Activated T-helper 2 cell treated with anti-CD3 and anti-CD28 coated beads, Interferon-gamma antibody, Interleukin-2, Interleukin-4, amounts not matched to agents 10 μg/mL and 5 μg/mL and 100 μg/mL, durations not matched to agents 14 hours and 24 hours and 36 hours (primary cell): Measurements from ENCODE around the gene CD248. TPM values are rescaled to one million over a fixed set of nuclear protein-coding genes. Genes with fewer than 3 reads are reported as not detected.

ENCODE experiments used
- DNase-seq: peaks from one replicate; pipeline ENCODE4 v3.0.0; 2021; ENCODE audit warnings: low spot score
- H3K27ac Mint-ChIP-seq: one replicate; pipeline ENCODE4 v1.8.0; 2021; ENCODE audit warnings: mixed read lengths
- H3K27me3 Mint-ChIP-seq: one replicate; pipeline ENCODE4 v1.8.0; 2021; ENCODE audit warnings: low read depth, mixed read lengths
- H3K36me3 Mint-ChIP-seq: one replicate; pipeline ENCODE4 v1.8.0; 2021; ENCODE audit warnings: low read depth, mixed read lengths
- H3K4me1 Mint-ChIP-seq: one replicate; pipeline ENCODE4 v1.8.0; 2021; ENCODE audit warnings: low read depth, mixed read lengths
- H3K4me3 Mint-ChIP-seq: one replicate; pipeline ENCODE4 v1.8.0; 2021; ENCODE audit warnings: low read depth, mild to moderate bottlenecking, moderate library complexity, mixed read lengths
- H3K9me3 Mint-ChIP-seq: one replicate; pipeline ENCODE4 v1.8.0; 2021; ENCODE audit warnings: mixed read lengths
- intact Hi-C: fragments of 100-400 bp; cut with micrococcal nuclease; formaldehyde crosslinking; loops from one replicate; pipeline ENCODE4 v1.15.1; 2023
- total RNA-seq: library from RNA; stranded (reverse); gene quantifications from 2 replicates; pipeline ENCODE4 v1.2.3, GENCODE V29; 2022

Gene CD248
- total RNA-seq, 1 donor from 2014 or later, result not detected

GRCh38 chr11:66291303-66291705, 25.5 kb downstream of the CD248 start:
- Mint-ChIP-seq H3K4me1 (peaks cover 14% of the 10 kb centered on the region), H3K4me3 (no peak overlapping the region), H3K36me3 (peaks cover 3% of the 10 kb centered on the region), H3K9me3 (no peaks in the 10 kb centered on the region), H3K27me3 (peaks cover 30% of the 10 kb centered on the region), H3K27ac (no peak overlapping the region)
- intact Hi-C loops, result no loop called here
- DNase-seq, result no peak

- peaks cover 14% of the 10 kb centered on the region for H3K4me1 Mint-ChIP-seq
- H3K36me3 Mint-ChIP-seq, result peaks cover 3% of the 10 kb centered on the region
- H3K4me3 Mint-ChIP-seq, result peak overlapping the region; percentile 94
- H3K27ac Mint-ChIP-seq, result no peak overlapping the region
- H3K9me3 Mint-ChIP-seq, result no peaks in the 10 kb centered on the region
- intact Hi-C loops, result no loop called here
- DNase-seq, result no peak
- H3K27me3 Mint-ChIP-seq, result peaks cover 30% of the 10 kb centered on the region
These were observed 26.6 kb downstream of the CD248 start for GRCh38 chr11:66290330-66290621.

GRCh38 chr11:66289548-66290329, 27.1 kb downstream of the CD248 start:
- Mint-ChIP-seq H3K36me3 (peaks cover 3% of the 10 kb centered on the region), H3K27ac (peak overlapping the region; percentile 88), H3K9me3 (no peaks in the 10 kb centered on the region), H3K4me1 (peaks cover 14% of the 10 kb centered on the region), H3K27me3 (peaks cover 30% of the 10 kb centered on the region), H3K4me3 (peak overlapping the region; percentile 94)
- peak; percentile 83 for DNase-seq
- intact Hi-C loops, result loop anchor here (1.0 kb wide), 2 partner anchors 21 to 23 kb away; partner anchors contain the start of gene RAB1B

GRCh38 chr11:66288671-66289547, 27.9 kb downstream of the CD248 start, which contains the start of gene YIF1A:
Gene YIF1A, minus strand, starts transcription at chr11:66289143. Its CDS starts 158 bp downstream, at chr11:66288985.
- peaks cover 14% of the 10 kb centered on the region for H3K4me1 Mint-ChIP-seq
- peak within 1 kb of the TSS; percentile 89 for H3K27ac Mint-ChIP-seq
- peaks cover 28% of the 10 kb centered on the region for H3K27me3 Mint-ChIP-seq
- H3K4me3 Mint-ChIP-seq, result peak within 1 kb of the TSS; percentile 94
- DNase-seq, result peak; percentile 99
- H3K9me3 Mint-ChIP-seq, result no peaks in the 10 kb centered on the region
- H3K36me3 Mint-ChIP-seq, result peaks cover 3% of the 10 kb centered on the region
- intact Hi-C loops, result loop anchor here (1.0 kb wide), 2 partner anchors 21 to 23 kb away; partner anchors contain the start of gene RAB1B

- Mint-ChIP-seq H3K4me3 (peak overlapping the region; percentile 94), H3K4me1 (peaks cover 15% of the 10 kb centered on the region), H3K36me3 (peaks cover 3% of the 10 kb centered on the region), H3K27me3 (peaks cover 22% of the 10 kb centered on the region), H3K27ac (peak overlapping the region; percentile 89), H3K9me3 (no peaks in the 10 kb centered on the region)
- DNase-seq, result no peak
- intact Hi-C loops, result no loop called here
These were observed 28.8 kb downstream of the CD248 start for GRCh38 chr11:66287889-66288670.

GRCh38 chr11:66287211-66287888, 29.5 kb downstream of the CD248 start:
- Mint-ChIP-seq H3K27me3 (peaks cover 15% of the 10 kb centered on the region), H3K36me3 (peaks cover 3% of the 10 kb centered on the region), H3K27ac (peak overlapping the region; percentile 34), H3K4me1 (peaks cover 21% of the 10 kb centered on the region), H3K9me3 (no peaks in the 10 kb centered on the region), H3K4me3 (peak overlapping the region; percentile 94)
- intact Hi-C loops, result no loop called here
- DNase-seq, result no peak

- peaks cover 15% of the 10 kb centered on the region for H3K27me3 Mint-ChIP-seq
These were observed 30.1 kb downstream of the CD248 start for GRCh38 chr11:66286699-66287098.

GRCh38 chr11:66285250-66285947, 31.4 kb downstream of the CD248 start:
- no peak for DNase-seq
- peaks cover 9% of the 10 kb centered on the region for H3K27me3 Mint-ChIP-seq
- intact Hi-C loops, result no loop called here
- H3K36me3 Mint-ChIP-seq, result peaks cover 3% of the 10 kb centered on the region
- no peak overlapping the region for H3K27ac Mint-ChIP-seq
- H3K9me3 Mint-ChIP-seq, result no peaks in the 10 kb centered on the region
- peaks cover 26% of the 10 kb centered on the region for H3K4me1 Mint-ChIP-seq
- H3K4me3 Mint-ChIP-seq, result no peak overlapping the region

More at GRCh38 chr11:66286699-66287098, 30.1 kb downstream of the CD248 start:
- intact Hi-C loops, result no loop called here
- peak overlapping the region; percentile 34 for H3K27ac Mint-ChIP-seq
- no peaks in the 10 kb centered on the region for H3K9me3 Mint-ChIP-seq
- peak overlapping the region; percentile 52 for H3K4me3 Mint-ChIP-seq
- no peak for DNase-seq
- H3K36me3 Mint-ChIP-seq, result peaks cover 3% of the 10 kb centered on the region
- H3K4me1 Mint-ChIP-seq, result peaks cover 24% of the 10 kb centered on the region

- intact Hi-C loops, result no loop called here
- Mint-ChIP-seq H3K36me3 (peaks cover 3% of the 10 kb centered on the region), H3K27ac (no peak overlapping the region), H3K9me3 (no peaks in the 10 kb centered on the region), H3K27me3 (peaks cover 7% of the 10 kb centered on the region), H3K4me1 (peaks cover 19% of the 10 kb centered on the region), H3K4me3 (no peak overlapping the region)
- no peak for DNase-seq
These were observed 32.2 kb downstream of the CD248 start for GRCh38 chr11:66284526-66285078.

GRCh38 chr11:66283461-66284105, 33.3 kb downstream of the CD248 start:
- peaks cover 25% of the 10 kb centered on the region for H3K4me1 Mint-ChIP-seq
- no peak overlapping the region for H3K27ac Mint-ChIP-seq
- H3K27me3 Mint-ChIP-seq, result peaks cover 14% of the 10 kb centered on the region
- DNase-seq, result no peak
- H3K9me3 Mint-ChIP-seq, result no peaks in the 10 kb centered on the region
- H3K36me3 Mint-ChIP-seq, result peaks cover 3% of the 10 kb centered on the region
- intact Hi-C loops, result no loop called here
- H3K4me3 Mint-ChIP-seq, result no peak overlapping the region
